Hepatocyte (in vitro differentiated cells): Measurements from ENCODE around the gene DDX19B.

Source experiments
- CTCF ChIP-seq: fragments of 200-600 bp; sonication (generic); IDR thresholded peaks from 2 replicates; pipeline ENCODE4 v1.5.1; 2016; ENCODE audit warnings: antibody characterized with exemption, mild to moderate bottlenecking; ENCODE audit not compliant: poor library complexity
- EZH2 ChIP-seq: fragments of 200-600 bp; sonication (generic); IDR thresholded peaks from 2 replicates; pipeline ENCODE4 v1.6.1; 2016; ENCODE audit warnings: antibody characterized with exemption, mild to moderate bottlenecking, borderline replicate concordance

- TF ChIP-seq CTCF = no peak
- TF ChIP-seq EZH2 = no peak
Measured at GRCh38 chr16:70372921-70373728, 74.1 kb downstream of the DDX19B start.
